Left hindlimb (tissue), 1 donor: ENCODE data around the gene RFPL3.
A peak's percentile ranks its signal among the peaks of the same experiment; 100 is the strongest.
"Not testable (repeated sequence)": the region's sequence is repeated elsewhere in the genome, so short reads cannot be mapped to it uniquely, and the experiment has no call there.

ENCODE experiments used
- DNase-seq: peaks from one replicate; pipeline ENCODE4 v3.0.0-alpha.2; 2018

RFPL3 gene

GRCh38 chr22:32354360-32355351 is 3.0 kb upstream of the RFPL3 start:
- no peak for DNase-seq

- no peak for DNase-seq
These were observed 1.9 kb upstream of the RFPL3 start for GRCh38 chr22:32355760-32356159.

DNA sequence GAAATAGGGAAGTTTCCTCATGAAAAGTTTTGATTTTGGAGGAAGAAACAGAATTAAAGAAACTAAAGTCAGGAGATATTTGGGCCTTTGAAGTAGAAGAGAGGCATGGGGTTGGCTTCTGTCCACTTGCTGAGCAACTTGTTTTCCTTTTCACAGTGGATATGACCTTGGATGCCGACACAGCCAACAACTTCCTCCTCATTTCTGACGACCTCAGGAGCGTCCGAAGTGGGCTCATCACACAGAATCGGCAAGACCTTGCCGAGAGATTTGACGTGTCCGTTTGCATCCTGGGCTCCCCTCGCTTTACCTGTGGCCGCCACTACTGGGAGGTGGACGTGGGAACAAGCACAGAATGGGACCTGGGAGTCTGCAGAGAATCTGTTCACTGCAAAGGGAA is 2.4 kb downstream of the RFPL3 start:
- not testable (repeated sequence) for DNase-seq

DNA sequence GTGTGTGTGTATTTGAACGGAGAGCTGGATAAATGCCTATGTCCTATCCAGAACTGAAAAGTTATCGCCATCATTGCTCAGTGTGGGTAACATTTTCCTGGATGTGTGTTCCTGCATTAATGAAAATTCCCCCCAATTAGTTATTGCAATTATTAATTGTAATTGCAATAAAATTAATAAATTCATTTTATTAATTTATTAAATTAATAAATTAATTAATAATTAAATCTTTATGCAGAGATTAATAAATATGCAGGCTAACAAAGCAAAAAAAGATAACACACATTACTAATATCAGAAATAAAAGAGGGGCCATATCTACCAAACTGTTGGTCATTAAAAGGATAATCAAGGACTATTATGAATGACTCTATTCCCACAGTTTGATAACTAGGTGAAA is 3.6 kb downstream of the RFPL3 start:
- DNase-seq = no peak

- DNase-seq = no peak
These were observed 6.5 kb downstream of the RFPL3 start for GRCh38 chr22:32364210-32364609.

GRCh38 chr22:32375678-32376450 is 18.2 kb downstream of the RFPL3 start:
- no peak for DNase-seq

- DNase-seq = no peak
These were observed 19.0 kb downstream of the RFPL3 start for GRCh38 chr22:32376681-32377080.

DNA sequence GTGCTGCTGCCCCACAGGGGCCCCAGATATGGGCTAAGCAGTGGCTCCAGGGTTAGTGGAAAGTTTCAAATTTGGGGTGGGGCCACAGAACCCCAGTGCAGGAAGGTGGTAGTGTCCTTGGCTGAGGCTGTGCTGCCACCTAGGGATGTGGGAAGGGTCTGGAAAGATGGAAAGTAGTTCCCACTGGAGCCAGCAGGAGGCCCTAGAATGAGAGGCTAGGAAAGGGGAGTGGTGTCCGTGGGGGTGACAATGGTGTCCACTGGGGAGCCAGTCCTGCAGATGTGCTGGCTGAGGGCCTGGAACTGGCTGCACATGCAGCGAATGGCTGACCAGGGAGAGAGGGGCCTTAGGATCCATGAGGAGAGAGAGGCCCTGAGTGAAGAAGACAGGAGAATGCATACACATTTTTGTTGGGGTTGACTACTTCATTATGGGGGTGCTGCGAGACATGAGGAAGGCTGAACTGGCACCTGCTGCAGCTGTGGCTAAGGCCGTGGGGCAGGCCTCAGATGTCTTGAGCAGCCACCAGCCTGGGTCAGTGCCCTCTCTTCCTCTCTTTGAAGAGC is 21.1 kb downstream of the RFPL3 start:
- DNase-seq = peak; percentile 65

DNA sequence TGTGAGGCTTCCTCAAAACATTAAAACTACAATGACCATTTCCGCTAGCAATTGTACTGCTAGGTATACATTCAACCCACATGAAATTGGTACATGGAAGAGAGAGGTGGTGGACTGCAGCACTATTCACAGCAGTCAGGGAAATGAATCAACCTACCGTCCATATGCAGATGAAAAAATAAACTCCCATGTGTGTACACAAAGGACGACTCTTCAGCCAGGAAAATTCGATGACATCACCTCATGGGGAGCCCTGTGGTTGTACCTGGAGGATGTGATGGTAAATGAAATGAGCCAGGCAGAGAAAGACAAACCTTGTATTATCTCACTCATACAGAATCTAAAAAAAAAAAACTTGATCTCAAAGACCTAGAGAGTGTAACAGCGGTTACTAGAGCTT is 23.3 kb downstream of the RFPL3 start:
- DNase-seq = no peak

DNA sequence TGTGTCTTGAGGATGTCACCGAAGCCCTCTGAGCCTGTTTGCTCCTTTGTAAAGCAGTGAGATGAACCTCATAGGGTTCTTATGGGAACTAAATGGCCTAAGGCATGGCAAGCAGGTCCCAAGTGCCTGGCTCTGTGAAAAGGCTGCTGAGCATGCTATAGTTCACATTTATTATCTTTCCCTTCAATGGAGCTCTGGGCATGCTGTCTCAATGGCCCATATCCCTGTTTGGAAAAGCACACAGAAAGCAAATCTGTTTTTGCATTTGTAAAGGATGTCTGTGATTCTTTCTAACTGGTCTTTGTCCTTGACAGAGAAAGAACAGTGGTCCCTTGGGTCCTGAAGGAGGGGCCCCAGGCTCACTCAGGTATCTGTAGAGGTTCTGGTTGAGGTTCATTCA is 28.0 kb downstream of the RFPL3 start:
- DNase-seq = no peak

- no peak for DNase-seq
These were observed 32.0 kb downstream of the RFPL3 start for GRCh38 chr22:32389685-32390084.

GRCh38 chr22:32395107-32395506 is 37.4 kb downstream of the RFPL3 start:
- DNase-seq = no peak

GRCh38 chr22:32396255-32396654 is 38.6 kb downstream of the RFPL3 start:
- DNase-seq = no peak

- DNase-seq = no peak
These were observed 39.1 kb downstream of the RFPL3 start for GRCh38 chr22:32396746-32397145.

DNA sequence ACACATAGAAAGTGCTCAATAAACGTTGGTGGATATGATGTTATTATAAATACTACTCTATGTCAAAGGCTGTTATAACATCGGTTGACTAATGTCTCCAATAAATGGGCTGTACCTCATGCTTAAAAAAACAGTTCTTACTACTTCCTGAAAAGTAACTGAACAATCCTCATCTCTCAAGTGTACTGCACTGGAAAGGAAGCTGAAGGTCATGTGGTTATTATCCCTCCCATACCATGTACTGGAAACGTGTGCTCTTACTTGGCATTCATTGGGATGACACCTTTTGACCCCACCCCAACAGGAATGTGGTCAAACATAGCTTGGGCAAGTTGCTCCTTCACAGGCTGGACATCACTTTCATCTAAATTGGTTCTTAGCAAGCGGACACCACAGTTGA is 43.8 kb downstream of the RFPL3 start:
- DNase-seq = no peak

- DNase-seq = no peak
These were observed 46.4 kb downstream of the RFPL3 start for GRCh38 chr22:32404021-32404420.

DNA sequence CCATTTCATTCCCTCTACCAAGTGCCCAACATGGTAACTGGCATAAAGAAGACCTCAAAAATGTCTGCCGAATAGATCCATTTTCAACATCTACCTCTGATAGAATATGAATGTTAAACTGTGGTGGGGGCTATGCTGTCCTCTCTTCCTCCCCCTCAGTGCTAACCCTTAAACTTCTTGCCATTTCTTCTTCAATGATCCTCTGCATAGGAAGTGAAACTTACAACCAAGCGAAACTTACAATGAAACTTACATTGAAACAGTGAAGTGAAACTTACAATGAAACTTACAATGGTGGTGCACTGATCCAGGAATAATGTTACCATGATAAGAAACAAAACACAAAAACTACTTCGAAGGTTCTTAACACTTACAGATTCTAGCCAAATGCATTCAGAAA is 49.6 kb downstream of the RFPL3 start:
- no peak for DNase-seq

DNA sequence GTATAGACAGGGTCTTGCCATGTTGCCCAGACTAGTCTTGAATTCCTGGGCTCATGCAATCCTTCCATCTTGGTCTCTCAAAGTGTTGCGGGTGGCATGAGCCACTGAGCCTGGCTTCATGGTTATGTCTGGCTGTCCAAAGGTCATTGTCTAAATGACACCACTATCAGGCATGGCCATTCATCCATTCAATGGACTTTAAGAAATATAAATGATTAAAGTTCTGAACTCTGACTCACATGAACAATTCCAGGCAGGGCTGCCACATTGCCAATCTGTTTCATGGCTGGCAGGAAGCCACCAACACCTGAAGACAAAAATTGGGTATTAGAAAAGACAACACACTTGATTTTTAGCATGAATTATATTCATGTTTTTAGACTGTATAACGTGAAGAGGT is 50.3 kb downstream of the RFPL3 start:
- no peak for DNase-seq

- no peak for DNase-seq
These were observed 52.3 kb downstream of the RFPL3 start for GRCh38 chr22:32409977-32410376.

DNA sequence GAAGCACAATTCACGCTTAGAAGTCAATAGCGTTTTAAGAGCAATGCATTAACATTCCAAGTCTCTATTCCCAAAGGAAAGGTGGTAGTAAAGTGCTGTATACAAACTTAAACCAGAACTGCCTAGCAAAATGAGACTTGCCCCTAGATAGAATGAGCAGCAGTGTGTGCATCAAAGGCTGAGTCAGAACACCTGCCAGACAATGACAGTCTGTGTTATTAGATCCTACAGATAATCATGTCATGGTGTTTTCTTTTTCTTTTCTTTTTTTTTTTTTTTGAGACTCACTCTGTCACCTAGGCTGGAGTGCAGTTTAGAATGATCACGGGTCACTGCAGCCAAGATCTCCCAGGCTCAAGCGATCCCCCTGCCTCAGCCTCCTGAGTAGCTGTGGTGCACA is 52.8 kb downstream of the RFPL3 start:
- DNase-seq = no peak
